Right atrium auricular region (tissue), 2 donors: ENCODE measurements around the gene SLC2A4RG. TPM values are rescaled to one million over a fixed set of nuclear protein-coding genes. Genes with fewer than 3 reads are reported as not detected.

Experiments
- DNase-seq: peaks from one replicate; pipeline ENCODE4 v3.0.0-alpha.2; 2019; ENCODE audit warnings: low spot score
- H3K27ac ChIP-seq, 2 donors: fragments of 200-600 bp; sonication (generic); 1 replicate in 1 of 2; 2 replicates in 1 of 2; pipeline ENCODE4 v1.5.1; 2016 to 2019
- H3K27me3 ChIP-seq, 2 donors: fragments of 200-600 bp; sonication (generic); one replicate each; pipeline versions ENCODE4 v1.5.1 to v1.6.0; 2017 to 2019
- H3K36me3 ChIP-seq: fragments of 200-600 bp; sonication (generic); one replicate; pipeline ENCODE4 v1.5.1; 2016
- H3K4me1 ChIP-seq, 2 donors: fragments of 200-600 bp; sonication (generic); one replicate each; pipeline versions ENCODE4 v1.5.1 to v1.6.0; 2017 to 2019
- H3K4me3 ChIP-seq, 2 donors: fragments of 200-600 bp; sonication (generic); 1 replicate in 1 of 2; 2 replicates in 1 of 2; pipeline ENCODE4 v1.5.1; 2017 to 2019; ENCODE audit warnings: mild to moderate bottlenecking in 1 of 2, moderate library complexity in 1 of 2
- H3K9me3 ChIP-seq, 2 donors: fragments of 200-600 bp; sonication (generic); one replicate each; pipeline ENCODE4 v1.5.1; 2019
- total RNA-seq, 2 donors: library from RNA; depleted of rRNA; stranded (reverse); fragments of >200 nt; gene quantifications; one replicate each; pipeline ENCODE4 v1.1.0, GENCODE V29; 2016
- TF ChIP-seq, protein P1 (sequence below), 2 donors: fragments of 200-600 bp; sonication (generic); IDR thresholded peaks; one replicate each; pipeline ENCODE4 v1.5.1; 2019; ENCODE audit warnings: antibody characterized with exemption in 2 of 2

SLC2A4RG gene
- total RNA-seq, 2 donors from 2014 or later: 30.1 to 30.7 TPM

DNA sequence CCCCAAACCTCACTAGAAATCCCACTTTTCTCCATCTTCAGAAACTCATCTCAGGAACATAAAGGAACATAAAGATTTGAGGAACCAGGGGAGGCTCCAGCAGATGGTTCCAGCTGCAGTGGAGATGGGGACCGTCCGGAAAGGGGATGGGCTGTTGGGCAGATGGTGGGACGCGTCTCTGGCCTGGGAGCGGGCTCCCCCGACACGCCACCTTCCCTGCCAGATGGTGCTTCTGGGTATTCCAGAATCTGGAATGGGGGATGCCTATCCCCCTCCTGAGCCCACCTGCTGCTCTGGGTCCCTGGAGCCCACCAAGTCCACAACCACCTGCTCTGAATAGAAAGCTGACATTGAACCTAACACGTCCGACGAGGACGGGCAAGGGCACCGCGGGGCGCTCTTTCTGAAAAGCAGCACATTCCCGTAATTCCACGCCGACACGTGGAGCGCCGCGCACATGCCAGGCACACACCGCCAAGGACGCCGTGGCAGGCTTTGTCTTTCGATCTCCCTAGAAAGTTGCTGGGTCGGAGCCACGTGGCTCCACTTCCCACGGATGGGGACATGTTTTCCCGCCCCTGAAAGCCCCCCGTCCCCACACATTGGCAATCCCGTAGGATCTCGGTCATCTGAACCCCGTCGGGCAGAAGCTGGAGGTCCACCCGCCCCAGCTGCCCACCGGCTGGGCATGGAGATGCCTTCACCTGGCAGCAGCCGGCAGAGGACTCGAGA is 27.3 kb downstream of the SLC2A4RG start:
- H3K27ac ChIP-seq: no peak overlapping the region
- H3K36me3 ChIP-seq: peaks cover 38% of the 10 kb centered on the region
- TF ChIP-seq, protein P1, sequence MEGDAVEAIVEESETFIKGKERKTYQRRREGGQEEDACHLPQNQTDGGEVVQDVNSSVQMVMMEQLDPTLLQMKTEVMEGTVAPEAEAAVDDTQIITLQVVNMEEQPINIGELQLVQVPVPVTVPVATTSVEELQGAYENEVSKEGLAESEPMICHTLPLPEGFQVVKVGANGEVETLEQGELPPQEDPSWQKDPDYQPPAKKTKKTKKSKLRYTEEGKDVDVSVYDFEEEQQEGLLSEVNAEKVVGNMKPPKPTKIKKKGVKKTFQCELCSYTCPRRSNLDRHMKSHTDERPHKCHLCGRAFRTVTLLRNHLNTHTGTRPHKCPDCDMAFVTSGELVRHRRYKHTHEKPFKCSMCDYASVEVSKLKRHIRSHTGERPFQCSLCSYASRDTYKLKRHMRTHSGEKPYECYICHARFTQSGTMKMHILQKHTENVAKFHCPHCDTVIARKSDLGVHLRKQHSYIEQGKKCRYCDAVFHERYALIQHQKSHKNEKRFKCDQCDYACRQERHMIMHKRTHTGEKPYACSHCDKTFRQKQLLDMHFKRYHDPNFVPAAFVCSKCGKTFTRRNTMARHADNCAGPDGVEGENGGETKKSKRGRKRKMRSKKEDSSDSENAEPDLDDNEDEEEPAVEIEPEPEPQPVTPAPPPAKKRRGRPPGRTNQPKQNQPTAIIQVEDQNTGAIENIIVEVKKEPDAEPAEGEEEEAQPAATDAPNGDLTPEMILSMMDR (IDR thresholded peaks at IDR 0.05): no peak
- H3K4me3 ChIP-seq: no peak overlapping the region
- no peaks in the 10 kb centered on the region for H3K27me3 ChIP-seq
- no peaks in the 10 kb centered on the region for H3K9me3 ChIP-seq
- DNase-seq: no peak
- peaks cover 0 to 5% of the 10 kb centered on the region in 2 donors for H3K4me1 ChIP-seq

GRCh38 chr20:63767456-63767855 is 27.9 kb downstream of the SLC2A4RG start:
- Histone ChIP-seq H3K27me3 (no peaks in the 10 kb centered on the region), H3K4me3 (no peak overlapping the region), H3K27ac (no peak overlapping the region), H3K9me3 (no peaks in the 10 kb centered on the region), H3K4me1 (peaks cover 0 to 8% of the 10 kb centered on the region in 2 donors), H3K36me3 (peaks cover 35% of the 10 kb centered on the region)
- no peak for DNase-seq
- TF ChIP-seq, protein P1 (IDR thresholded peaks at IDR 0.05): no peak

GRCh38 chr20:63767886-63768285 is 28.3 kb downstream of the SLC2A4RG start:
- H3K27ac ChIP-seq: no peak overlapping the region
- H3K9me3 ChIP-seq: no peaks in the 10 kb centered on the region
- no peak for DNase-seq
- H3K36me3 ChIP-seq: peaks cover 33% of the 10 kb centered on the region
- peaks cover 0 to 12% of the 10 kb centered on the region in 2 donors for H3K4me1 ChIP-seq
- H3K4me3 ChIP-seq: no peak overlapping the region
- TF ChIP-seq, protein P1 (IDR thresholded peaks at IDR 0.05): no peak
- H3K27me3 ChIP-seq: no peaks in the 10 kb centered on the region

- no peaks in the 10 kb centered on the region for H3K9me3 ChIP-seq
- peaks cover 24% of the 10 kb centered on the region for H3K36me3 ChIP-seq
- H3K27me3 ChIP-seq: no peaks in the 10 kb centered on the region
- no peak overlapping the region for H3K4me3 ChIP-seq
- TF ChIP-seq, protein P1 (IDR thresholded peaks at IDR 0.05): no peak
- H3K27ac ChIP-seq: no peak overlapping the region
- H3K4me1 ChIP-seq: peaks cover 0 to 14% of the 10 kb centered on the region in 2 donors
- no peak for DNase-seq
These were observed 29.3 kb downstream of the SLC2A4RG start for GRCh38 chr20:63768591-63769515.

GRCh38 chr20:63769891-63770474 is 30.4 kb downstream of the SLC2A4RG start:
- H3K36me3 ChIP-seq: peaks cover 24% of the 10 kb centered on the region
- peaks cover 0 to 22% of the 10 kb centered on the region in 2 donors for H3K4me1 ChIP-seq
- H3K27ac ChIP-seq: no peak overlapping the region
- H3K9me3 ChIP-seq: no peaks in the 10 kb centered on the region
- H3K4me3 ChIP-seq: no peak overlapping the region
- H3K27me3 ChIP-seq: no peaks in the 10 kb centered on the region
- TF ChIP-seq, protein P1 (IDR thresholded peaks at IDR 0.05): no peak
- DNase-seq: no peak
